Vagina (tissue), 2 donors: Measurements from ENCODE around the gene HOXB4. TPM values are rescaled to one million over a fixed set of nuclear protein-coding genes. Genes with fewer than 3 reads are reported as not detected.
"Not testable (repeated sequence)": the region's sequence is repeated elsewhere in the genome, so short reads cannot be mapped to it uniquely, and the experiment has no call there.

Experiments
- DNase-seq, 2 donors: peaks; one replicate each; pipeline ENCODE4 v3.0.0-alpha.2; 2017; ENCODE audit errors: extremely low spot score in 2 of 2
- H3K27ac ChIP-seq: fragments of 200-600 bp; sonication (generic); one replicate; pipeline ENCODE4 v1.5.1; 2019
- H3K27me3 ChIP-seq: fragments of 200-600 bp; sonication (generic); one replicate; pipeline ENCODE4 v1.5.1; 2019
- H3K36me3 ChIP-seq, 2 donors: fragments of 200-600 bp; sonication (generic); one replicate each; pipeline ENCODE4 v1.5.1; 2017 to 2019
- H3K4me1 ChIP-seq: fragments of 200-600 bp; sonication (generic); one replicate; pipeline ENCODE4 v1.5.1; 2019
- H3K4me3 ChIP-seq, 2 donors: fragments of 200-600 bp; sonication (generic); 1 replicate in 1 of 2; 2 replicates in 1 of 2; pipeline ENCODE4 v1.5.1; 2016 to 2019
- H3K9me3 ChIP-seq: fragments of 200-600 bp; sonication (generic); one replicate; pipeline ENCODE4 v1.5.1; 2019
- CTCF ChIP-seq, 3 experiments: fragments of 450-650 bp in 2 of 3; fragments of 200-600 bp in 1 of 3; sonication (generic) in 1 of 3; IDR thresholded peaks; one replicate each; pipeline ENCODE4 v1.5.1; 2017 to 2019; ENCODE audit warnings: antibody characterized with exemption in 3 of 3, mild to moderate bottlenecking in 2 of 3, moderate library complexity in 2 of 3
- POLR2A ChIP-seq, 2 donors: fragments of 450-650 bp; IDR thresholded peaks; one replicate each; pipeline ENCODE4 v1.6.1; 2017; ENCODE audit warnings: antibody characterized with exemption in 2 of 2, mild to moderate bottlenecking in 2 of 2, moderate library complexity in 2 of 2
- POLR2AphosphoS5 ChIP-seq, 2 donors: sonication (generic); formaldehyde crosslinking; IDR thresholded peaks; one replicate each; pipeline ENCODE4 v1.9.0; 2017; ENCODE audit warnings: antibody characterized with exemption in 2 of 2, mild to moderate bottlenecking in 2 of 2, low read depth in 1 of 2; ENCODE audit not compliant: insufficient read depth in 1 of 2
- intact Hi-C: fragments of 100-400 bp; cut with DNase I; formaldehyde crosslinking; loops from one replicate; pipeline ENCODE4 v1.15.1; 2023
- total RNA-seq: library from RNA; depleted of rRNA; stranded (reverse); fragments of >200 nt; gene quantifications from one replicate; pipeline ENCODE4 v1.2.3, GENCODE V29; 2016

The HOXB4 gene
- total RNA-seq, 1 donor from 2014 or later: 1.5 TPM

- H3K4me3 ChIP-seq: no peak overlapping the region
- DNase-seq: no peak
- H3K27ac ChIP-seq: no peak overlapping the region
- H3K27me3 ChIP-seq: no peaks in the 10 kb centered on the region
- no peaks in the 10 kb centered on the region for H3K9me3 ChIP-seq
- no peak for TF ChIP-seq POLR2AphosphoS5 (IDR thresholded peaks at IDR 0.05; ENCODE audit: insufficient read depth in 1 of 2, low read depth in 1 of 2)
- no peak for TF ChIP-seq CTCF (IDR thresholded peaks at IDR 0.05)
- TF ChIP-seq POLR2A (IDR thresholded peaks at IDR 0.05): no peak
- intact Hi-C loops: no loop called here
- H3K36me3 ChIP-seq: no peaks in the 10 kb centered on the region
- H3K4me1 ChIP-seq: peaks cover 14% of the 10 kb centered on the region
Measured at GRCh38 chr17:48537316-48537715, 40.8 kb downstream of the HOXB4 start.

- H3K9me3 ChIP-seq, DNase-seq, H3K4me3 ChIP-seq, H3K27me3 ChIP-seq, H3K36me3 ChIP-seq, H3K27ac ChIP-seq, intact Hi-C loops, H3K4me1 ChIP-seq: not testable (repeated sequence)
Measured at GRCh38 chr17:48535793-48536559, 42.2 kb downstream of the HOXB4 start.

GRCh38 chr17:48532261-48532660, 45.9 kb downstream of the HOXB4 start:
- Histone ChIP-seq H3K36me3 (no peaks in the 10 kb centered on the region), H3K4me3 (no peak overlapping the region), H3K27ac (no peak overlapping the region), H3K27me3 (no peaks in the 10 kb centered on the region), H3K4me1 (peaks cover 5% of the 10 kb centered on the region), H3K9me3 (no peaks in the 10 kb centered on the region)
- intact Hi-C loops: no loop called here
- DNase-seq: no peak
- TF ChIP-seq POLR2AphosphoS5 (IDR thresholded peaks at IDR 0.05; ENCODE audit: insufficient read depth in 1 of 2, low read depth in 1 of 2): no peak
- TF ChIP-seq CTCF (IDR thresholded peaks at IDR 0.05): no peak
- TF ChIP-seq POLR2A (IDR thresholded peaks at IDR 0.05): no peak

GRCh38 chr17:48530887-48531272, 47.3 kb downstream of the HOXB4 start, which contains the start of gene HOXB1:
Gene HOXB1, minus strand, starts transcription at chr17:48531011. Its CDS starts 107 bp downstream, at chr17:48530904.
- Histone ChIP-seq H3K9me3 (no peaks in the 10 kb centered on the region), H3K4me3 (no peak within 1 kb of the TSS), H3K27me3 (no peaks in the 10 kb centered on the region), H3K36me3 (no peaks in the 10 kb centered on the region), H3K4me1 (peaks cover 12% of the 10 kb centered on the region), H3K27ac (no peak within 1 kb of the TSS)
- no peak for DNase-seq
- TF ChIP-seq CTCF (IDR thresholded peaks at IDR 0.05) (no peak), POLR2AphosphoS5 (IDR thresholded peaks at IDR 0.05; ENCODE audit: insufficient read depth in 1 of 2, low read depth in 1 of 2) (no peak), POLR2A (IDR thresholded peaks at IDR 0.05) (no peak)
- intact Hi-C loops: no loop called here

- Histone ChIP-seq H3K4me1 (peaks cover 12% of the 10 kb centered on the region), H3K36me3 (no peaks in the 10 kb centered on the region), H3K9me3 (no peaks in the 10 kb centered on the region), H3K27me3 (no peaks in the 10 kb centered on the region), H3K4me3 (no peak overlapping the region), H3K27ac (no peak overlapping the region)
- TF ChIP-seq CTCF (IDR thresholded peaks at IDR 0.05): no peak
- no peak for TF ChIP-seq POLR2AphosphoS5 (IDR thresholded peaks at IDR 0.05; ENCODE audit: insufficient read depth in 1 of 2, low read depth in 1 of 2)
- TF ChIP-seq POLR2A (IDR thresholded peaks at IDR 0.05): no peak
- no peak for DNase-seq
- intact Hi-C loops: no loop called here
Measured at GRCh38 chr17:48530208-48530886, 47.8 kb downstream of the HOXB4 start.
